NCI-H2029 (cell line): Measurements from ENCODE around the gene GADD45G.

ENCODE experiments used
- DNase-seq: peaks from one replicate; lab custom pipeline; 2025; lab: John Stamatoyannopoulos, UW

GADD45G gene

GRCh38 chr9:89630508-89630907, 25.7 kb downstream of the GADD45G start:
- DNase-seq, result no peak

DNA sequence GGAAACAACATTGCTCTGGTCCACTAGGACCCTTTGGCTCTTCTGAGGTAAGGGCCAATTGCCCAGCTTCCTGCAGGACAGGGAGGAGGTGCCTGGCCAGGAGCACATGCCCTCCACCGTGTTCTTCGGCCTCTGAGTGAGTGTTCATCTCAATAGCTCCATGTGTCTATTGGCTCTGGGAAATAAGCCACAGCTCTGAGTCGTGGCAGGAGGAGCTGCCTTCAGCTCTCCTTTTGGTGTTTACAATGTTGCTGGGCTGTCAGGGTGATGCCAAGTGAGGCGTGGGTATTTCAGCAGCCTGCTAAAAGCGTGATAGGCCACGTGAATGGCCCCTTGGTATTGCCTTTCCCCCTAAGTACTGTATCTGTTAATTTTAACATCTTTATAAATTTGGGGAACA, 26.6 kb downstream of the GADD45G start:
- DNase-seq, result peak; percentile 10

- DNase-seq, result no peak
These were observed 27.5 kb downstream of the GADD45G start for GRCh38 chr9:89632192-89632733.

DNA sequence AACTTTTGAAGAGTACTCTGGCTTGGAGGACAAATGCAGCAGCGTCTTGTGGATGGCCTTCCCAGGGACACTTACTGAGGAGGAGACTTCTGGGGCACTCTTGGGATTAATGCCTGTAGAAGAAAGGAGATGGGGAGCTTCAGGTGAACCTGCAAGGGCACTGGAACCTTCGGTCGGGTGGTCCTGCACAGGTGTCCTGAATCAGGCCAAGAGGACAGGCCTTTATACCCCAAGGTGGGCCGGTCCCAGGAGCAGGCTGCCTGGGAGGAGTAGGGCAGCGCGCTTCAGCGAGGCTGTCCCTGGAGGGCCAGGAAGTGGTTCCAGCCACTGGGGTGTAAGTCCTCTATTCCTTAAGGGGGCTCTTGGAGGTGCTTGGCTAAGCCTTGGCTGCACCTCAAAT, 27.9 kb downstream of the GADD45G start:
- no peak for DNase-seq

- DNase-seq, result no peak
These were observed 28.6 kb downstream of the GADD45G start for GRCh38 chr9:89633404-89633803.

GRCh38 chr9:89633920-89634319, 29.1 kb downstream of the GADD45G start:
- DNase-seq, result no peak

GRCh38 chr9:89634995-89635742, 30.4 kb downstream of the GADD45G start:
- DNase-seq, result peak; percentile 95

DNA sequence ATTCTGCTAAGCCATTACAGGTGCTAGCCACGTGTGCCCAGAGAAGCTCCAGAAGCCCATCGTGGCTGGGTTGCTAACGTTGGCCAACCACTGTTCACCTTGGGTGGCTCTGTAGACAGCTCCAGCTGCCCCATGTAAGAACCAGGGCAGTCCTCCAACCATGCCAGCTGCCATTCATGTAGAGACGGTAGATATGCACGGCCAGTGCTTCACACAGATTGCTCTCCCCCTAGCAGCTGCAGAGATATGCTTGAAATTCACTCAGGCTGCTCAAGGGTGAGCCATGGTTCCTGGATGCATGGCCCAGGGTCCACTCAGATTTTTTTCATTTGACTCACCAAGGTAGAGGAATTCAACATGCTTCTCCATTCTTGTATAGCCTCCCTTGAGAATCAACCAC, 31.0 kb downstream of the GADD45G start:
- peak; percentile 77 for DNase-seq

- no peak for DNase-seq
These were observed 33.0 kb downstream of the GADD45G start for GRCh38 chr9:89637787-89638186.

DNA sequence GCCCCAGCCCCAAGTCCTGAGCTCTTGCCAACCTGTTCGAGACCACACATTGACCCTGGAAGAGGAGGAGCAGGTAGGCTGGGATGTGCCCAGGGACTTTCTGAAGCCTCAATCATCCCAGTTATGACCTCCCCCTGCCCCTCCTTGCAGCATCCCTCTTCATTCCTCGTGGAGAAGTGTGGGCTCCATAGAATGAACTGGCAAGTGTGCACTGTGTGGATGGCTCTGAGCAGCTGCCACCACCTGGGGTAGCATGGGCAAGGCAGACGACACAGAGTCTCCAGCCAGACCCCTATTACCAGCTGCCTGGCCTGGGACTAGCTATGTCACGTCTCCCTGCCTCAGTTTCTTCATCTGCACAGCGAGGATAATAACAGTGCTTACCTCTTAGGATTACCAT, 33.5 kb downstream of the GADD45G start:
- DNase-seq, result no peak

- no peak for DNase-seq
These were observed 34.1 kb downstream of the GADD45G start for GRCh38 chr9:89638893-89639292.

- DNase-seq, result no peak
These were observed 34.6 kb downstream of the GADD45G start for GRCh38 chr9:89639367-89639795.

GRCh38 chr9:89639961-89640360, 35.1 kb downstream of the GADD45G start:
- DNase-seq, result no peak

- DNase-seq, result no peak
These were observed 35.5 kb downstream of the GADD45G start for GRCh38 chr9:89640361-89640760.

- DNase-seq, result no peak
These were observed 36.0 kb downstream of the GADD45G start for GRCh38 chr9:89640801-89641200.

- DNase-seq, result no peak
These were observed 37.2 kb downstream of the GADD45G start for GRCh38 chr9:89641980-89642379.

GRCh38 chr9:89642789-89643188, 38.0 kb downstream of the GADD45G start:
- no peak for DNase-seq

DNA sequence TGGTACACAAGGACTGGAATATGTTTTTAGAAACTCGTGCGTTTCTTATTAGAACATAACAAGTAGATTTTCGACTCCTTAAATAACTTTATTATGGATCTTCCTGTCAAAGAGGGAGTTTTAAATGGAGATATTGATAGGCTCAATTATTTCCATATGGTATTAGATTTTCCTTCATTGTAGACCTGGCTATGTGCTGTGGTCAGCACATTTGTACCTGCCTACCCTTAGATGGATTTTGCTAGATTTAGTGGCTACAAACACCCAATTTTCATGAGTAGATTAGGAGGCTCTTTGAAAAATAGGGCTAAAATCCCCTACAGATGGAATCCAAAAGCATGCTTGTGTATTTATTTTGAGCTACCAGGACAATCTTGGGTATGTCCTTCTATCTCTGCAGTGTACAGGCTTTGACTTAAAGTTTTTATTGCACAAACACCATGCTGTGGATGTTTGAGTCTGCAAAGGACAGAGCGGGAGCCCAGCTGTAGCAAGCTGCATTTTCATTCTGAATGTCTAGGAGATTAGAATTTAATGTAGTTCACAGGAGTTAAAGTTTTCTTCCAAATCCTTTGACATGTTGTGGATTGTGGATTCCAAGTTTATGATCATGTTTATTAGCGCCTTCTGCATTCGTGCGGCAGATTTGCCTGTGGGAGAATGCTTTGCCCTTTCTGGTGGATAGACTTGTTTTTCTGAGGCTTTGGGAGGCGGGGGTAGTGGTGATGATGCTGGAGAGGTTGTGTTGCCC, 41.6 kb downstream of the GADD45G start:
- DNase-seq, result no peak

- DNase-seq, result no peak
These were observed 42.7 kb downstream of the GADD45G start for GRCh38 chr9:89647366-89648128.

GRCh38 chr9:89648247-89649000, 43.6 kb downstream of the GADD45G start:
- DNase-seq, result no peak

GRCh38 chr9:89649039-89649691, 44.4 kb downstream of the GADD45G start:
- DNase-seq, result no peak
